B cell (primary cell): ENCODE results near the gene PRRT2.

Experiments
- CTCF ChIP-seq: fragments of 200-600 bp; IDR thresholded peaks from one replicate; pipeline ENCODE4 v1.8.0; 2022; ENCODE audit warnings: antibody characterized with exemption, mild to moderate bottlenecking
- EZH2 ChIP-seq: IDR thresholded peaks from 2 replicates; pipeline ENCODE4 v1.6.1; 2012; ENCODE audit warnings: borderline replicate concordance, low read depth, mild to moderate bottlenecking, moderate library complexity, low read length; ENCODE audit not compliant: insufficient read depth, poor library complexity, severe bottlenecking

- TF ChIP-seq CTCF (no peak), EZH2 (no peak)
Observed at GRCh38 chr16:29857133-29857760, 45.3 kb downstream of the PRRT2 start.
